Loucy (cell line): ENCODE measurements around the gene MAP4K3.

Experiments used
- CTCF ChIP-seq: fragments of 200-600 bp; sonication (generic); conservative IDR thresholded peaks from 2 replicates; pipeline ENCODE4 v1.5.1; 2014; ENCODE audit warnings: mild to moderate bottlenecking, antibody characterized with exemption, low read length
- EZH2phosphoT487 ChIP-seq: fragments of 200-600 bp; IDR thresholded peaks from 2 replicates; pipeline ENCODE4 v1.6.1; 2018; ENCODE audit warnings: antibody characterized with exemption, mild to moderate bottlenecking, moderate library complexity, borderline replicate concordance

DNA sequence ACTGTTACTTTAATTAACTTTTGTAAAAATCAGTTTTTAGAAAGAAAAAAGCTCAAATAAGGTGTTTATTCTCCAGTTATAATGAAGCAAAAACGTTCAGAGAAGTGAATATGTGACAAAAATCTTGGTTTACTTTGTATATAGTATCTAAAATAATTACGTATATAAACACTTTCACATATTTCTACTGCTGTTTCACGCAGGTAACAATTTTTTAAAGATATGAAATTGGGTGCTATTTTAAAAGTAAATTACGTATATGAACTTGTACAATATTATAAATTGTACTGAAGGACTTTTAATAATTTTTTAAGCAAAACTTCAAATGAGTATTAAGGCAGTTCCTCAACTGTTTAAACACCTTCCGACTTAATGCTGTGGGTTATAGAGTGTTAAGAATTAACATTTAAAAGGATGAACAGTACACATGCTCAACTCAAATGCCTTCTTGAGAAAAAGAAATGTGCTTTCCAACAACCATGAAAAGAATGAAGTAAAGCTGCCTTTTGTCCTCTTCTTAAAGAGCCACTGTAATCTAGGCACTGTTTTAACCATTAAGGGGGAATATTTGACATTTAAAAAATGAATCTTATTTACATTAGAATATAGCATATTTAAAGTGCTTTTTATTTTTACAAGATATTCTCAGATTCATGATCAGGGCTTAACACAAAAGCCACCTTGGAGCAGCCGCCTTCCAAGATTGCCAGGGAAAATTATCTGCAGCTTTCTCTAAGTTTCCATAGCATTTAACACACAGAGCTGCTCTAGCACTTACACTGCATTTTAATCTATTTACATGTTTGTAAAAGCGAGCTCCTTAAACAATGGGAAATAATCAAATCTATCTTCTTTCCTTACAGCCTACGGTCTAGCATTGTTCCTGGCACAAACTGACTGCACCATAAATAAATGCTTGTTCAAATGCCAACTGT lies 136.8 kb downstream of the MAP4K3 start:
- TF ChIP-seq CTCF (no peak), EZH2phosphoT487 (no peak)
